HG03521 (cell line): ENCODE results near the gene ORM1.
"Not testable (repeated sequence)": the region's sequence is repeated elsewhere in the genome, so short reads cannot be mapped to it uniquely, and the experiment has no call there.

Experiments used
- ATAC-seq: cut with Tn5 transposase; IDR thresholded peaks from one replicate; pipeline ENCODE4 v1.9.1; 2021; ENCODE audit warnings: mild to moderate bottlenecking, moderate library complexity; ENCODE audit not compliant: unreplicated experiment

Gene ORM1

GRCh38 chr9:114304416-114305188 is 18.3 kb upstream of the ORM1 start:
- no peak for ATAC-seq

DNA sequence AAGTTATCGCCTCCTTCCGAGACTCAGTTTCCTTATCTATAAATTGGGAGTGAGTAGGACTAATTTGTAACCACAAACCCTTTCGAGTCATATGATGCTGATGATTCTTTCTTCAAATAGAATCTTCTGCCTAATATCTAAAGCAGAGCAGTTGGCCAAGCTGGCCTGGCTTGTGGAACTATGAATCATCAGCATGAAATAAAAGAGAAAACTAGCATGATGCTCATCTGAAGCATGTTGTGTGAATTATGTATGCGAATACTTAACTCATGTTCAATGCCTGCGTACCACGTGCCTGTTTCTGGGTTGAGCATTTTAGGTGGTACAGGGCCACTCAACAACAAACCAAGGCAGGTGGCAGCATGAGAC is 15.0 kb upstream of the ORM1 start:
- no peak for ATAC-seq

GRCh38 chr9:114308361-114308950 is 14.4 kb upstream of the ORM1 start:
- ATAC-seq, result no peak

- ATAC-seq, result no peak
Measured at GRCh38 chr9:114309096-114309495, 13.8 kb upstream of the ORM1 start.

DNA sequence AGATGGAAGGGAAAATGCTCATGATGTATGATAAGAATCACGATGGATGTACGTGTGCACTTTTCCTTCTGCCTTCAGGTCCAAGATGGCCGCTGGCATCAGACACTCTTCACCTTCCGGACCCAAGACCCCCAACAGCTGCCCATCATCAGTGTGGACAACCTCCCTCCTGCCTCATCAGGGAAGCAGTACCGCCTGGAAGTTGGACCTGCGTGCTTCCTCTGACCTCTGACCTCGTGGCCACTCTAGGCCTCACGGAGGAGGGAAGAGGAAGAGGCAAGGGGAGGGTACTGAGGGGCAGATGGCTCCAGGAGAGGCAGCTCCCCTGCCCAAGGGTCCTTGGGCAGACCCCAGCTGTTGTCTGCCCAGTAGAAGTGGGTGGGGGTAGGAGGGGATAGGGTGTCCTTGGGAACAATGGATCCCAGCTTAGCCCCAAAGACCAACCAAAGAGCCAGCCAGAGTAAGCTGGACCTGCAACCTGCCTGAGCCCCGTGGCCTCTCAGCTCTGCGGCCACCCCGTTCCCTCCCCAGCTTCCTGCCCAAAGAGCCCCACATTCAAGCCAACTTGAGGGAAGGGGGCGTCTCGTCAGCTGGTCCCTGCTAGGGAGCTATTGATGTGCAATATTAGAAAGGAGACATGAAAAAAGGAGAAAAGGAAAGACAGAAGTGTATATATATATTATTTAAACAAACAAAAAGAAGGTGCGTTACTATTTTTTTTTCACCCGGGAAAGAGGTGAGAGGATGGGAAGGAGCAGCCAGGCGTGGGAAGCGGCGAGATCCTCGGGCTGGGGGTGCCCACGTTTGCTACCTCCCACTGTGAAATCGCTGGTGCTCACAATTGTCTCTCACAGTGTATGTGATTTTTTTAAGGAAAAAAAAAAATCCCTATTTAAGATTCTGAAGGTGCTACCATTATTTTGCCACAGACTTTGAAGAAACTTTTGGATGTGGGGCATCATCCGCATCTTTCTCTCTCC is 12.1 kb upstream of the ORM1 start:
- no peak for ATAC-seq

- ATAC-seq, result no peak
Measured at GRCh38 chr9:114311571-114312512, 11.1 kb upstream of the ORM1 start.

GRCh38 chr9:114312513-114312875 is 10.4 kb upstream of the ORM1 start:
- ATAC-seq, result no peak

GRCh38 chr9:114313186-114313585 is 9.7 kb upstream of the ORM1 start:
- ATAC-seq, result no peak

DNA sequence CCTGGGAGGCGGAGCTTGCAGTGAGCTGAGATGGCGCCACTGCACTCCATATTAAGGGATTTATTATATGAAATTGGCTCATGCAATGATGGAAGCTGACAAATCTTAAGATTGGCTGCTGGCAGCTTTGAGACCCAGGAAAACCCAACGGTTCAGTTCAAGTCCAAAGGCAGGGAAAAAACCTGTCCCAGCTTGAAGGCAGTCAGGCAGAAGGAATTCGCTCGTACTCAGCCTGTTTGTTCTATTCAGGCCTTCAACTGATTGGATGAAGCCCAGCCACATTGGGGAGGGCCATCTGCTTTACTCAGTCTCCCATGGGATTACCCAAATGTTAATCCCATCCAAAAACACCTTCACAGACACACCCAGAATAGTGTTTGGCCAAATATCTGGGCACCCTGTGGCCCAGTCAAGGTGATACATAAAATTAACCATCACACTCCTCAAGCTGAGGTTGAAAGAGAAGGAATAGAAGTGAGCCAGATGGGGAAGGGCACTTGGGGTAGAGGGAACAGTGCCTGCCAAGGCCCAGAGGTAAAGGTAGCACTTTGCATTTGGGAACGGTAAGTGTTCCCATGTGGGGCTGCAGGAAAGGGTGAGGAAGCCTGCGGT is 8.5 kb upstream of the ORM1 start:
- no peak for ATAC-seq

DNA sequence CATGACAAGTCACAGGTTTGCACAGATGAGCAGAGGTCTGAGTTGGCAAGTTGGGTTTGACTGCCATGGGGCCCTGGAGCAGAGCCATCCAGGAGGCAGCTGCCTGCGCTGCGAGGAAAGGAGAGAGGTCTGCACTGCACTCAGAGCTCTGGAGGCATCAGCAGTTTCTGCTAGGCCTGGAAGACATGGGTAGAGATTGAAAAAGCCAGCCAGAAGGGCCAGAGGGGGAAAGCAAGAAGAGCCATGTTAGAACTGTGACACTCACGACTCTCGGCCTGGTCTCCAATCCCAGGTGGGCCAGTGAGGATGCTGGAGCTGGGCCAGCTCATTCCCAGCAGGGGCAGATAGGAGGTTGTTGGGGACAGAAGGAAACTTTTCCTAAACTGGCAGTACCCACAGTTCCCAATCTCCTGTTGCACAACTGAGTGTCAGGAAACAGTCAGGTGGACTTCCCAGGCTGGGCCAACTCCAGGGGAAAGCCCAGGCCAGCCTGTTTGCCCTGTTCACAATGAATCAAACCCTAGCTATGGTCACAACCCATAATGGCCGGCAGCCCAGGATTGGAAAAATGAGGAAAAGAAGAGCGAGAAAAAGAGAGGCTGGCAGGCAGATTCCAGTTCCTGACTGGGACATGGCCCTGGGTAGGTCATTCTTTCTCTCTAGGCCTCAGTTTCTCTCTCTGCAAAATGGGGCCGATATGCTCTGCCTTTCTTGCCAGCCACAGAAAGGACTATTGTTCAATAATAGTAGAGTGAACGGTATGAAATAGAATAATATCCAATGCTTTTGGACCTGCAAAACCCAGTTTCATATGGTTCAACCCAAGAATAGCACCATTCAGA is 7.8 kb upstream of the ORM1 start:
- no peak for ATAC-seq

DNA sequence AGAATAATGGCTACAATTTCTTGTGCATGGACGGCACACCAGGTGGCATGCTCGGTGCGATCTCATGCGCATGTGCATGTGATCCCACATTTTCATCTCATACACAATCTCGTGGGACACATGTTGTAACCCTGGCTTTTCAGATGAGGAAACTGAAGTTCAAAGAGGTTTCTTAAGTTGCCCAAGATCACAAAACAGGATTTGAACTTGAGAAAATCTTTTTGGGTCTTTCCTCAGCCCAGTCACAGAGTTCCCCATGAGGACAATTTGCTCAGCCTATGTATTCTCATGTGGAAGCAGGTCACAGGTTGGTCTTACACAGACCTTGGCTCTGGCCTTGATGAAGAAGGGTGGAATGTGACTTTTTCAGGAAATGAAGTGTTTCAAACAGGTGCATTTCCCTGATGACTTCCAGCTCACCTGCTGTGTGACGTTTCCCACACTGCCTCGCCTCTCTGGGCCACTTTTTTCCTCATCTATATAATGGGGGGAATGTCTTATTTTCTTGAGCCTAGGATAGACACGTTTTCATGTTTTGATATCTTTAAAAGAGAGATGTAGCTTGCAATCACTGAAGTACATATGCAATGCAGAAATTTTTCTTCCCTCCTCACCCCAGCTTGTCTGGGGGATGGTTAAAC is 7.1 kb upstream of the ORM1 start:
- no peak for ATAC-seq

DNA sequence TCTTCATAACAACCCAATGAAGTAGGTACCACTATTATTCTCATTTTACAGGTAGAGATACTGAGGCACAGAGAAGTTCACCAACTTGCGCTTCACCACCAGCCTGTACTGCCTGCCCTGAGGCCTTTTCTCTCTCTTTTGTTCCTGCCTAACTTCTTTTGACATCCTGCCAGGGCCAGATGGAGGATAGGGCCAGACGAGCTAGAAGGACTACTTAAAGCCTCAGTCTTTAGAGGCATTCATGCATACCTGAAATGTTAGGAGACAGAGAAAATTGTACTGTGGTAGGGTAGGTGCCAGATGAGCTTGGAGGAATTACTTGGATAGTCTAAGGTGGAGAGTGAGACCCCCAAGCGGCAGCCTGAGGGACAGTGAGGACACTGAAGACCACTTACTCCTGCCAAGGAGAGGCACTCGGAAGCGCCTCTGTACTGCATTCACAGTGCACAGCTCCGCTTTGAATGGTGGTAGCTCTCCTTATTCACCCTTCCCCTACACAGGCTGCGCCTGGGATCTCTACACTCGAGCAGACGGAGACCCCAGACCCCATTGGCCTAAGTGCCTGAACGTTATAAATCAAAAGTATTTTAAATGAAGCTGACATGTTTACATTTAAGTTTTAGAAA is 6.2 kb upstream of the ORM1 start:
- ATAC-seq, result no peak

GRCh38 chr9:114317665-114318357 is 5.1 kb upstream of the ORM1 start:
- no peak for ATAC-seq

GRCh38 chr9:114318416-114318815 is 4.5 kb upstream of the ORM1 start:
- ATAC-seq, result no peak

DNA sequence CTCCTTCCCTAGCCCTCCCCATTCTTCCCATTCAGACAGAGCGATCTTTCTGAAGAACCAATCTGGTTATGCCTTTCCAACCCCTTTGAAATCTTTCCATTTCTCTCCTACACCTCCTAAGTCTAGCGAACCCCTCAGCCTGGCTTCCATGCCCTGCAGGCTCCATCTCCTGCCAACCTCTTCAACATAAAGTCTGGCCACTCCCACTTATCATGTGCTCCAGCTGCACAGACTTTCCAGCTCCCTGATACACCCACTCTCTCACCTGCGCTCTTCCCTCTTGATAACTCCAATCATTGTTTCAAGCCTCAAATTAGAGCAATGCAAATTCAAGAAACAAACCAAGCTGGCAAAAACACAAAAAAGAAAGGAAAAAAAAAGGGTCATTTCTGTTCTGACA is 3.8 kb upstream of the ORM1 start:
- ATAC-seq, result no peak

GRCh38 chr9:114320710-114321109 is 2.2 kb upstream of the ORM1 start:
- ATAC-seq, result not testable (repeated sequence)

- no peak for ATAC-seq
Measured at GRCh38 chr9:114321759-114322158, 1.1 kb upstream of the ORM1 start.
